Renal cortical epithelial cell (primary cell): ENCODE measurements around the gene DENND1A. TPM values are rescaled to one million over a fixed set of nuclear protein-coding genes. Genes with fewer than 3 reads are reported as not detected.
A peak's percentile ranks its signal among the peaks of the same experiment; 100 is the strongest.

ENCODE experiments used
- DNase-seq: peaks from one replicate; pipeline ENCODE4 v3.0.0-alpha.2; 2011; ENCODE audit warnings: low read depth
- total RNA-seq: library from RNA; depleted of rRNA; stranded (reverse); fragments of >200 nt; gene quantifications from 2 replicates; pipeline ENCODE4 v1.2.3, GENCODE V29; 2014

The DENND1A gene
- total RNA-seq, 1 donor from 2014 or later, result 21.5 TPM

DNA sequence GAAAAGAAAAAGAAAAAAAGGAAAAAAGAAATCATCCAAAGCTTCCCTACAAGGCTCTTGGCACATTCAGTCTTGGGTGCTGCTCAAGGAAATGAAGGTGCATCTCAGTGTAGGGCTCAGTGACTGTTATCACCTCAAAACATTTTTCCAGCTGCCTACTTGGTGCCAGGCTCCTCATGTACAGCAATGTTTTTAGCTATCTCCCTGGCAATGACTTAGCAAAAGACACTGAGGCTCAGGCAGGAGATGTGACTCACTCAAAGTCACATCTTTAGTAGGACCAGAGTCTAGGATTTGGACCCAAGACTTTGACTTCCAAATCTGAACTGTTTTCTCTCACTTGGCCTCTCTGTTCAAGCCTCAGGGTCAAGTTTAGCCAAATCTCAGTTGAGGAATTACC lies 309.7 kb downstream of the DENND1A start:
- peak; percentile 2 for DNase-seq

DNA sequence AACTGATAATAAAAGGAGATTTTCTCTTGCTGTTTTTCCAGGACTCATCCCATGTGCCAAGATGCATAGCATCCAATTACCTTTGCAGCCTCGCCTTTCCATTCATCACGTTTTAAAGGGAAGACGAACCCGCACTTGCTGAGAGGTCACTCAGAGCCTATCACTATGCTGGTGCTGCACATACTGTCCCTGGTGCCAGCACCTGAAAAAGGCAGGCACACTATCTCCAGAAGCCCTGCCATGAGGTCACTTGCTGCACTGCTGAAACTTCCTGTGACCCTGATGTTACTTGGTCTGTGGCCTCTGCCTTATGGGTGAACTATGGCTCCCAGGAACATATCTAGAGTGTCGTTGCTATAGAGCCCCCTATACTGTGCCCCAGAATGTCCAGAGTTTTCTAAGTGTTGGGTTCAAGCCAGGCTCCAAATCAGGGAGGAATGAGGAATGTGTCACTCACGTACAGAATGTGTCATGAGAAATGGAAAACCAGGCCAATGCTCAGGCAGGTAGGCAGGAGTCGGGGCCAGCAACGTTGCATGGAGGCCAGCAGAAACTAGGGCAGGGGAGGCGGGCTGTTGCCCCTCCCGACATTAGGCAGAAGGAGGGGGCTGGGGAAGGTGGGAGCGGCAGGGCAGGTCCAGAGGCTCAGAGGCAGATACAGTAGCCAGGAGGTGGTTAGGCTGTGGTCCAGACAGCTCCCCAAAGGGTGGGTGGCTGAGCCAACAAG lies 311.8 kb downstream of the DENND1A start:
- DNase-seq, result no peak

GRCh38 chr9:123617286-123617685 lies 312.6 kb downstream of the DENND1A start:
- DNase-seq, result no peak

DNA sequence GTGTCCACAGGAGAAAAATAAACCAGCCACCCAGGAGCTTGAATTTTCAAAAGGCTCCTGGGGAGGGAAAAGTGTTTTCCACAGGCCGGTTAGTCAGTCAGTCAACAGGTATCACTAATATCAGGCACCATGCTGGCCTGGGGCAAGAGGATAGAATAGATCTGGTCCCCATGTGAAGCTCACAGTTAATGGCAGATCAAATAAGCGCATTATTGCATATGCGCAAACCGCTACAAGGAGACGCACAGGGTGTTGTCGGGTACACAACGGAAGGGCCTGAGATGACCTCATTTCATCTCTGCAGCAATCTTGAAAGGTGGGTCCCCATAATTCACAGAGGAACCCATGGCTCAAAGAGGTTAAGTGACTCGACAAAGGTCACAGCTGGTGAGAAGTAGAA lies 313.2 kb downstream of the DENND1A start:
- DNase-seq, result no peak

DNA sequence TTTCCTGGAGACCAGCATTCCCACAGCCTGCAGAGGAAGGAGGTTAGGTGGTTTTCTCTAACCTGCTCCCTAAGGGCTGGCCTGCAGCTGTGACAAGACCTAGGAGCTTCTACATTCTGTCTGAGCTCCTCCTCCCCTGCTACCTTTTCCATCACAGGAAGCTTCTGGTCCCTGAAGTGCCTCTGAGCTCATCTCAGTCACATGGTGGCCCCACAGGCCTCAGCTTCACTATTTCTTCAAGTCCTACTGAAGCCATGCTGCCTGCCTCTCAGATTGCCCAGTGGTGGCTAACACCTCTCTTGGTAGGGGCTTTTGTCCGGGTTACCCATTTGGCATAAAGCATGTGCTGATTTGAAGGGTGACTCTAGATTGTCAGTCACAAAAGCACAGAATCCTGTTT lies 314.5 kb downstream of the DENND1A start:
- DNase-seq, result no peak

- DNase-seq, result no peak
Measured at GRCh38 chr9:123614306-123615263, 315.3 kb downstream of the DENND1A start.

- peak; percentile 16 for DNase-seq
Measured at GRCh38 chr9:123611226-123611625, 318.7 kb downstream of the DENND1A start.

GRCh38 chr9:123609844-123610243 lies 320.1 kb downstream of the DENND1A start:
- no peak for DNase-seq

DNA sequence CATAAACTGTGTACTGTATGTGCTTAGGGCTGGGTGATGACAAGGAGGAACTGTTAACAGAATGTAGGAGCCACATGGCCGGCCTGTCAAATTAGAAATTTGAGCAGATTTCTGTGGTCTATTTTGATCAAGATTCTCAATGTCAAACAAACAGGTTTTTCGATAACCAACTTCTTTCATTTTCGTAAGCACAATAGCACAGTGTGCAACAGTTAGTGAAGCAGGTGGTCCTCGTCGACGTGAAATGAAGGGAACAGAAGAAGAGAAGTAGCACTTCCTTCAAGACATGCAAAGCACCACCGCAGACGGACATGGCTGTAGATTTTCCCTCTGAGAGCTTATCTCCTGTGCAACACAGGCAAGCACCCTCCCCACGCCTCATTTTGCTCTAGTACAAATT lies 321.8 kb downstream of the DENND1A start:
- DNase-seq, result no peak

GRCh38 chr9:123607479-123607878 lies 322.4 kb downstream of the DENND1A start:
- DNase-seq, result no peak

GRCh38 chr9:123606141-123606540 lies 323.8 kb downstream of the DENND1A start:
- DNase-seq, result no peak

DNA sequence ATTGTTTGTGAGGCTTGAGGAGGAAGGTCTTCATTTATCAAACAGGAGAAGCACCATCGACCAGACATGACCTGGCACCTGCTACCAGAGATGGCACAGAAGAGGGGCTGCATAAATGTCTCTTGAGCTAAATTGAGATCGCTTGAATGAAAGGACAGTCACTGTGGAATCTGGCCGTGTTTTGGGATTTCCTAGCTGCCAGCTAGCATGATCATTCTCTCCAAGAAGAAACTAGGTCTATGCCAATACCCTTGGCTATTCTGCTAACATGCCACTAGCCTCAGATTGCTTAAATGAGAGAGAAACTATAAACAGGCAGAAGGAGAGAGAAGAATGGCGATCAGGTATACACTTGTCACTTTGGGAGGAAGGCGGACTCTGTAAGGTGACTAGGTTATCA lies 324.6 kb downstream of the DENND1A start:
- DNase-seq, result no peak

- DNase-seq, result no peak
Measured at GRCh38 chr9:123604861-123605260, 325.1 kb downstream of the DENND1A start.

GRCh38 chr9:123601828-123602227 lies 328.1 kb downstream of the DENND1A start:
- no peak for DNase-seq

DNA sequence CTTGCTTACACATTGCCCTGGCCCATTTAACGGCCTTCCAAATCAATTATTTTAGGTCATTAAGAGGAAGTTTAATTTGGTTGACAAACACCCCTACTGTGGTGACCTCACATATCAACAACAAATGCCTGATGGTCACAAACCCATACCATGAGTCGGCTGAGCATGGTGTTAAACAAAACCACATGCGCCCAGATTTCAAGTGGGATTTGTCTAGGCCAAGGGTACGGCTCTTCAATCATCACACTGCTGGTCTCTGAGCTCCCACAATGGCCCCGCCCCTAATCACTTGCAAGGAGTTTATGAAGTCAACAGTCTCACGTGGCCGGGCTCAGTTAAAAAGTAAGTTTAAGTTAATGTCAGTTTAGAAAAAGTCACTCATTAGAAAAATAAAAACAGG lies 330.1 kb downstream of the DENND1A start:
- DNase-seq, result no peak

GRCh38 chr9:123597876-123598556 lies 331.9 kb downstream of the DENND1A start:
- no peak for DNase-seq

- no peak for DNase-seq
Measured at GRCh38 chr9:123597048-123597447, 332.9 kb downstream of the DENND1A start.

DNA sequence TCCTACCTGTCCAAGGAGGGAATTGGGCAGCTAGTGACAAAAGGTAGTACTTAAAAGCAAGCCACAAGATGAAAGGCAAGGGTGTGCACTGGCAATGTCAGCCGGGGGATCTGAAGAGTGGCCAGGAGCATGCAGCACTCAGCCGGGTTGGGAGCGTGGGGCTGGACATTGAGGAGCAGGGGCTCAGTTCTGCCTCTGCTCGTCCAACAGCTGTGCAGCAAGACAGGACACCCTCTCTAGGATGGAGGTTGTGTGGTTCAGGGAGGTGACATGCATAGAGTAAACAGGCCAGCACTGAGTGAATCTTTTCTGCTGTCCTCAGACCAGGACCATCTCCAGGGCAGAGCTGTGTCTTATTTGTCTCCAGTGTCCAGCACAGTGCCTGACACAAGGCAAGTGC lies 338.6 kb downstream of the DENND1A start:
- DNase-seq, result no peak

- DNase-seq, result no peak
Measured at GRCh38 chr9:123590499-123590898, 339.4 kb downstream of the DENND1A start.

DNA sequence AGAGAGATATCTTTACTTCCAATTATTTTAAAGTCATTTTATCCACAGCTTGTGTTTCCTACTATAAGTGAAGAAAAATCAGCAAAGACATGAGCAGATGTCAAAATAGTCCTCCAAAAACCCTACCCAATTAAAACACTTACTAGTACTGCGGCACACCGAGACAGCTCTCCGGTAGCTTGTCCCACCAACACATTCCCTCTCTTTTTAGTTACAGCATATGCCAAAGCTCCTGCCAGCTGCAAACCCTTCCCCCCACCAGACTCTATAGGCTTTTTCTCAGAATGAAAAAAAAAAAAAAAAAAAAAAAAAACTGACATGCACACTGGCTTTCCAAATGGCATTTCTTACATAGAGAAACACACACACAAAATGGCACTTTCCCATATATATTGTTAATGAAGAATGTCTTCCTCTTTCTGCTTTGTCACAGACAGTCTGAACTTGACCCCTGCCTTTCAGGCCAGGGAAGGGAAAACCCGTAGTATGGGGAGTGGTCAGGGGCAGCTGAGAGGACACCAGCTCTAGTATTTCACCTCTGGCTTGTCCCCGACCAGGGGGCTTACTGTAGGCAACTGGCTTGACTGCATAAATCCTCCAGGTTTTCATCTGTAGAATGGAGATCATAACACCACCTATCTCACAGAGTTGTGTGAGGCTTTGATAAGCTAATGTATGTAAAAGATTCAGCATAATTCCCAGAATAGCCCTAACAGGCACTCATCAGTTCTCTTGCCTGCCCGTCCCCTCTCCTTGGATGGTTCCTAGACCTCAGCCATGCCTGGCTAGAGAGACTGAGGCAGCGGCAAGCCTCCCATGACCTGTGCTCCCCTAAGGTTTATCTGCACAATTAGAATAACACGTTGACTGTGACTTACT lies 340.3 kb downstream of the DENND1A start:
- DNase-seq, result no peak

DNA sequence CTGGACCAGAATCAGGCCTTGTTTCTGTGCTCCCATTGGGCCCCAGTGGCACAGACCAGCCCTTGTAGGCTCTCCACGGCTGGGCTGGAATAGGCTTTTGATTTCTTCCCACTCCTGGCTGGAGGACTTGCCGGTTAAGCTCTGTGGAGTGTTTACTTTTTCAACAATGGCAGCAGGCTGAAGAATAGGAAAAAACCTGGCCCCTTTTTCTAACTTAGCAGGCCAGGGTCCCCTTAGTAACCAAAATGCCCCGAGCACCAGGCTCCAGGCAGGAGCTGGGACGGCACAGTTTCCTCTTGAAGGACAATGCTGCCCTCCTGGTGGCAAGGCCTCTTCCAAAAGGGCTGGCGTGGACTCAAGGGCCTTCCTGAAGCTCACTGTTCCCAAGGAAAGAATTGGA lies 343.7 kb downstream of the DENND1A start:
- no peak for DNase-seq
